WI38 (cell line): Measurements from ENCODE around the gene RIT1.

Source experiments
- H3K4me3 ChIP-seq: 2 replicates; pipeline ENCODE4 v1.5.1; 2011; ENCODE audit warnings: low read depth, mild to moderate bottlenecking, control low read depth, low read length
- TF ChIP-seq, protein P1 (sequence below): IDR thresholded peaks from 2 replicates; pipeline ENCODE4 v1.5.1; 2012; ENCODE audit warnings: low read depth, mild to moderate bottlenecking, control low read depth, low read length

The RIT1 gene

DNA sequence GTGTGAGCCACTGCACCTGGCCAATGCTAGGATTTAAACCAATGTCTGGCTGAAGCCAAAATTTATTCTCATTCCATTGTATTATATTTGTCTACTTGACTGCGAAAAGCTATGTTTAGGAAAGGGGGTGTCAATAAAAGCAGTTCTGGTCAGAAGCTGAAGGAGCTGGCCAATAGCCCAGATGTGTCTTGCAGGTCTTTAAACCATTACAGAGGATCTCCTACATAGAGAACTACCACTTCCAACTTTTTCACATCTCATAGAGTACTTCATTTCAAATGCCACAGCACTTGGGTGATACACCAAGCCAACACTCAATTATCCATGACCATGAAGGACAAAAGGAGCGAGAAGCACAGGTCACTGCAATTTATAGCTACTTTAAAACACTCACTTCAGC is 49.3 kb downstream of the RIT1 start:
- no peak overlapping the region for H3K4me3 ChIP-seq
- TF ChIP-seq, protein P1, sequence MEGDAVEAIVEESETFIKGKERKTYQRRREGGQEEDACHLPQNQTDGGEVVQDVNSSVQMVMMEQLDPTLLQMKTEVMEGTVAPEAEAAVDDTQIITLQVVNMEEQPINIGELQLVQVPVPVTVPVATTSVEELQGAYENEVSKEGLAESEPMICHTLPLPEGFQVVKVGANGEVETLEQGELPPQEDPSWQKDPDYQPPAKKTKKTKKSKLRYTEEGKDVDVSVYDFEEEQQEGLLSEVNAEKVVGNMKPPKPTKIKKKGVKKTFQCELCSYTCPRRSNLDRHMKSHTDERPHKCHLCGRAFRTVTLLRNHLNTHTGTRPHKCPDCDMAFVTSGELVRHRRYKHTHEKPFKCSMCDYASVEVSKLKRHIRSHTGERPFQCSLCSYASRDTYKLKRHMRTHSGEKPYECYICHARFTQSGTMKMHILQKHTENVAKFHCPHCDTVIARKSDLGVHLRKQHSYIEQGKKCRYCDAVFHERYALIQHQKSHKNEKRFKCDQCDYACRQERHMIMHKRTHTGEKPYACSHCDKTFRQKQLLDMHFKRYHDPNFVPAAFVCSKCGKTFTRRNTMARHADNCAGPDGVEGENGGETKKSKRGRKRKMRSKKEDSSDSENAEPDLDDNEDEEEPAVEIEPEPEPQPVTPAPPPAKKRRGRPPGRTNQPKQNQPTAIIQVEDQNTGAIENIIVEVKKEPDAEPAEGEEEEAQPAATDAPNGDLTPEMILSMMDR, result no peak

DNA sequence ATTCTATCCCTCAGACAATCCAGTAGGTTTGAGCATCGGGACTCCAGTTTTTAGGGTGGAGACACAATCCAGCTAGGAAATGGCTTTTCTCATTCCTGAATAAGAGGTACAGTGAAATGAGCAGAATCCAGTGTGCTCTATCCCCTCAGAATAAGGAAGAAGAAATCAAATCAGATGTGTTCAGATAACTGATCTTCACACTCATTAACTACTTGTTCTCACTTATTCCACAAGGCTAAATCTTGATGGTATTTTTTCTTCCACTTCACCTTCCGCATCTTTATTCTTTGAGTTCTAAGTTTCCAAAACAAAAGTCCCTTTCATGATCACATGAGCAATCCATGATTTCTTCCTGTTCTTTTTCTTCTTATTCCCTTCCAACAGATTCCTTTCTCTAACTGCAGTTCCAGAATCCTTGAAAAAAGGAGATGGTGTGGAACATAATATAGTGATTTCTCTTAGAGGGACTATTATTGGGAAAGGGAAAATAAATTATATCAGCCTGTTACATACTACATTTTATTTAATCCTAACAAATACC is 50.1 kb downstream of the RIT1 start:
- peak overlapping the region; percentile 68 for H3K4me3 ChIP-seq
- TF ChIP-seq, protein P1, result no peak

- TF ChIP-seq, protein P1, result no peak
- peak overlapping the region; percentile 68 for H3K4me3 ChIP-seq
Measured at GRCh38 chr1:155859881-155860871, 51.0 kb downstream of the RIT1 start.

- H3K4me3 ChIP-seq, result peak within 1 kb of the TSS; percentile 68
- TF ChIP-seq, protein P1, result no peak
Measured at GRCh38 chr1:155859234-155859829, 51.8 kb downstream of the RIT1 start, which contains the start of gene SYT11. TSS of gene SYT11 (plus strand) at chr1:155859567. CDS start at chr1:155859762, 195 bp downstream.

DNA sequence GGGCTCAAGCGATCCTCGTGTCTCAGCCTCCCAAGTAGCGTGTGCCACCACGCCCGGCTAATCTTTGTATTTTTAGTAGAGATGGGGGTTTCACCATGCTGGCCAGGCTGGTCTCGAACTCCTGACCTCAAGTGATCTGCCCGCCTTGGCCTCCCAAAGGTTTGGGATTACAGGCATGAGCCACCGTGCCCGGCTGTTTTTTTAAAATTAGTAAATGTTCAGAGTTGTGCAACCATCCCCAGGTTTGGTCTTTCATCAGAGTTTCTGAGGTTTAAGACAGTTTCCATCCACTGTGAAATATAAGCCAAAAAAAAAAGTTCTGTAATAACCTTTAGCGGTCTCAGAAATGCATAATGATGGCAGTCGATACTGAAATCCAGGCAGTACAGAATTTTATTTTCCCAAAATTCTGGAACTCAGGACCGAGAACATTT is 52.3 kb downstream of the RIT1 start:
- TF ChIP-seq, protein P1, result no peak
- H3K4me3 ChIP-seq, result peak overlapping the region; percentile 68

DNA sequence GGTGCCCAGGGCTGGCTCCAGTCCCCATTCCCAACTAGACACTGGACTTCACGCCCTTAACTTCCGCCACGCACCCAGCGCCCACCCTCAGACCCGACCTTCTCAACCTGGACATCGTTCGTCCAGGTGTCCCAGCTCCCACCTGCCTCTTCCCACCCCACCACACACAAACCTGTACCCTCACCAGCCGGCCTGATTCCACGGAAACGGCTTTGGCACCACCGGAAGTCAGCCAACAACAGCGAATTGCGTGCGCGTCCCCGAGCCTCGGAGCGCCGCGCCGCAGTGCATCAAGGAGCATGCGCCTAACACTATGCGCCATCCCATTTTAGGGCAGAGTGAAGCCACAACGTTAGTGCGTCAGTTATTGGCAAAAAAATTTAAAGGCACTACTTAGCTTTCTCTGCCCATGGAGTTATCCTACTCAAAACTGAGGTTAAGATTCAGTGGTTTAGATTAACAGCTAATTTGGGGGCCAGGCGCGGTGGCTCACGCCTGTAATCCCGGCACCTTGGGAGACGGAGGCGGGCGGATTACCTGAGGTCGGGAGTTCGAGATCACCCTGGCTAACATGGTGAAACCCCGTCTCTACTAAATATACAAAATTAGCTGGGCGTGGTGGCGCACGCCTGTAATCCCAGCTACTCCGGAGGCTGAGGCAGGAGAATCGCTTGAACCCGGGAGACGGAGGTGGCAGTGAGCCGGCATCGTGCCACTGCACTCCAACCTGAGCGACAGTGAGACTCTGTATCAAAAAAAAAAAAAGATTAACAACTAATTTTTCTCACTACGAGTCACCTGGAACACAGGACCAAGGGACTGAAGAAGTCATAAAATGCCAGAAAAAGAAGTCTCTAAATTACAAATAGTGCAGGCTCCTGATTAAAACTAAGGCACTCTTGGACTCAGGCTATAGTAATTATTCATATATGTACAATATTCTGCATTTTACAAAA is 53.9 kb downstream of the RIT1 start, which contains the start of gene GON4L:
Gene GON4L, minus strand, starts transcription at position 240 of the 956 bp plus-strand sequence. CDS start 3,434 bp downstream, outside the sequence.
- H3K4me3 ChIP-seq, result peak within 1 kb of the TSS; percentile 64
- TF ChIP-seq, protein P1, result no peak
